Ascending aorta (tissue), 2 donors: ENCODE measurements around the gene POLD2. TPM values are rescaled to one million over a fixed set of nuclear protein-coding genes. Genes with fewer than 3 reads are reported as not detected.

ENCODE experiments used
- DNase-seq, 2 donors: peaks; one replicate each; pipeline ENCODE4 v3.0.0-alpha.2; 2019; ENCODE audit warnings: low spot score in 2 of 2
- H3K27ac ChIP-seq, 2 donors: fragments of 200-600 bp; sonication (generic); one replicate each; pipeline ENCODE4 v1.5.1; 2016 to 2017; ENCODE audit warnings: mild to moderate bottlenecking in 1 of 2
- H3K27me3 ChIP-seq: fragments of 200-600 bp; sonication (generic); one replicate; pipeline ENCODE4 v1.5.1; 2017
- H3K36me3 ChIP-seq, 2 donors: fragments of 200-600 bp; sonication (generic); one replicate each; pipeline ENCODE4 v1.5.1; 2016
- H3K4me1 ChIP-seq, 2 donors: fragments of 200-600 bp; sonication (generic); one replicate each; pipeline ENCODE4 v1.5.1; 2016 to 2017; ENCODE audit warnings: mild to moderate bottlenecking in 1 of 2
- H3K4me3 ChIP-seq, 2 donors: fragments of 200-600 bp; sonication (generic); one replicate each; pipeline ENCODE4 v1.5.1; 2016 to 2017; ENCODE audit warnings: mild to moderate bottlenecking in 1 of 2
- H3K9me3 ChIP-seq, 2 donors: fragments of 200-600 bp; sonication (generic); one replicate each; pipeline ENCODE4 v1.5.1; 2016
- CTCF ChIP-seq, 3 experiments: fragments of 200-600 bp in 2 of 3; fragments of 450-650 bp in 1 of 3; sonication (generic) in 2 of 3; IDR thresholded peaks; one replicate each; pipeline ENCODE4 v1.5.1; 2016 to 2019; ENCODE audit warnings: antibody characterized with exemption in 3 of 3, mild to moderate bottlenecking in 1 of 3, moderate library complexity in 1 of 3
- intact Hi-C: fragments of 100-400 bp; cut with DNase I; formaldehyde crosslinking; loops from one replicate; pipeline ENCODE4 v1.15.1; 2023
- total RNA-seq: library from RNA; depleted of rRNA; stranded (reverse); fragments of >200 nt; gene quantifications from one replicate; pipeline ENCODE4 v1.1.0, GENCODE V29; 2016

The POLD2 gene
- total RNA-seq, 1 donor from 2014 or later, result 97.0 TPM

GRCh38 chr7:44079331-44080021 lies 43.9 kb downstream of the POLD2 start:
- H3K4me3 ChIP-seq, result no peak overlapping the region
- intact Hi-C loops, result no loop called here
- no peak for DNase-seq
- H3K27me3 ChIP-seq, result no peaks in the 10 kb centered on the region
- peaks cover 9 to 24% of the 10 kb centered on the region in 2 donors for H3K4me1 ChIP-seq
- peak overlapping the region in 1 of 2 donors; percentile 4 for H3K27ac ChIP-seq
- TF ChIP-seq CTCF (IDR thresholded peaks at IDR 0.05), result no peak
- H3K9me3 ChIP-seq, result no peaks in the 10 kb centered on the region
- H3K36me3 ChIP-seq, result peaks cover 37 to 59% of the 10 kb centered on the region in 2 donors

GRCh38 chr7:44078521-44078920 lies 44.8 kb downstream of the POLD2 start:
- Histone ChIP-seq H3K27me3 (no peaks in the 10 kb centered on the region), H3K36me3 (peaks cover 37 to 65% of the 10 kb centered on the region in 2 donors), H3K9me3 (no peaks in the 10 kb centered on the region), H3K4me3 (no peak overlapping the region), H3K4me1 (peaks cover 5 to 17% of the 10 kb centered on the region in 2 donors), H3K27ac (no peak overlapping the region)
- DNase-seq, result no peak
- TF ChIP-seq CTCF (IDR thresholded peaks at IDR 0.05), result no peak
- intact Hi-C loops, result no loop called here

GRCh38 chr7:44077681-44078091 lies 45.7 kb downstream of the POLD2 start:
- Histone ChIP-seq H3K27ac (no peak overlapping the region), H3K4me3 (no peak overlapping the region), H3K4me1 (peaks cover 12 to 23% of the 10 kb centered on the region in 2 donors), H3K27me3 (no peaks in the 10 kb centered on the region), H3K36me3 (peaks cover 42 to 71% of the 10 kb centered on the region in 2 donors), H3K9me3 (no peaks in the 10 kb centered on the region)
- intact Hi-C loops, result no loop called here
- no peak for DNase-seq
- TF ChIP-seq CTCF (IDR thresholded peaks at IDR 0.05), result no peak

- DNase-seq, result no peak
Measured at GRCh38 chr7:44077061-44077460, 46.3 kb downstream of the POLD2 start.

GRCh38 chr7:44076101-44076895 lies 47.0 kb downstream of the POLD2 start:
- TF ChIP-seq CTCF (IDR thresholded peaks at IDR 0.05), result no peak
- Histone ChIP-seq H3K36me3 (peaks cover 42 to 72% of the 10 kb centered on the region in 2 donors), H3K9me3 (no peaks in the 10 kb centered on the region), H3K27ac (peak overlapping the region in 1 of 2 donors; percentile 29), H3K27me3 (no peaks in the 10 kb centered on the region), H3K4me3 (no peak overlapping the region), H3K4me1 (peaks cover 24 to 31% of the 10 kb centered on the region in 2 donors)
- DNase-seq, result no peak
- intact Hi-C loops, result no loop called here

More at GRCh38 chr7:44077061-44077460, 46.3 kb downstream of the POLD2 start:
- no peak overlapping the region for H3K4me3 ChIP-seq
- peaks cover 17 to 28% of the 10 kb centered on the region in 2 donors for H3K4me1 ChIP-seq
- peak overlapping the region in 1 of 2 donors; percentile 29 for H3K27ac ChIP-seq
- H3K27me3 ChIP-seq, result no peaks in the 10 kb centered on the region
- peaks cover 42 to 72% of the 10 kb centered on the region in 2 donors for H3K36me3 ChIP-seq
- no peaks in the 10 kb centered on the region for H3K9me3 ChIP-seq
- no peak for TF ChIP-seq CTCF (IDR thresholded peaks at IDR 0.05)
- intact Hi-C loops, result no loop called here
